SK-N-MC (cell line): ENCODE results near the gene NDUFA11.

Experiments
- DNase-seq: peaks from one replicate; pipeline ENCODE4 v3.0.0-alpha.2; 2011; ENCODE audit warnings: low read depth, low spot score
- H3K27ac ChIP-seq: fragments of 200-600 bp; sonication (generic); 2 replicates; pipeline ENCODE4 v1.5.1; 2016; ENCODE audit warnings: mixed run types
- H3K36me3 ChIP-seq: fragments of 200-600 bp; sonication (generic); 2 replicates; pipeline ENCODE4 v1.6.1; 2017; ENCODE audit warnings: antibody characterized with exemption, low read length, mixed read lengths; ENCODE audit not compliant: insufficient read depth
- H3K4me3 ChIP-seq: fragments of 200-600 bp; sonication (generic); 2 replicates; pipeline ENCODE4 v1.5.1; 2016
- H3K9ac ChIP-seq: fragments of 200-600 bp; sonication (generic); 2 replicates; pipeline ENCODE4 v1.8.0; 2017; ENCODE audit warnings: mixed run types, mixed read lengths; ENCODE audit not compliant: insufficient read length
- H3K9me3 ChIP-seq: fragments of 200-600 bp; sonication (generic); 2 replicates; pipeline ENCODE4 v1.6.1; 2017; ENCODE audit warnings: low read depth, mild to moderate bottlenecking, antibody characterized with exemption, low read length, moderate library complexity, mixed read lengths
- EZH2 ChIP-seq: fragments of 200-600 bp; sonication (generic); IDR thresholded peaks from one replicate; pipeline ENCODE4 v1.6.1; 2017; ENCODE audit warnings: antibody characterized with exemption
- FOXP2 ChIP-seq: optimal IDR thresholded peaks from 2 replicates; pipeline ENCODE3; 2011; ENCODE audit warnings: mild to moderate bottlenecking, moderate library complexity; ENCODE audit not compliant: insufficient read depth; ENCODE audit errors: extremely low read length, control extremely low read depth
- POLR2AphosphoS5 ChIP-seq: IDR thresholded peaks from 2 replicates; pipeline ENCODE4 v1.6.1; 2012; ENCODE audit warnings: mild to moderate bottlenecking, low read depth, low read length, borderline replicate concordance

NDUFA11 gene

GRCh38 chr19:5947435-5947834 lies 43.8 kb upstream of the NDUFA11 start:
- no peak overlapping the region for H3K27ac ChIP-seq
- H3K4me3 ChIP-seq = no peak overlapping the region
- DNase-seq = no peak

GRCh38 chr19:5943623-5944022 lies 40.0 kb upstream of the NDUFA11 start:
- Histone ChIP-seq H3K9ac (no peak overlapping the region), H3K4me3 (no peak overlapping the region), H3K9me3 (no peaks in the 10 kb centered on the region), H3K36me3 (peaks cover 33% of the 10 kb centered on the region), H3K27ac (0 out of 2 replicates have a peak overlapping the region, but pooled peaks have one; percentile 9)
- TF ChIP-seq POLR2AphosphoS5 (no peak), FOXP2 (no peak), EZH2 (no peak)
- DNase-seq = no peak

More at GRCh38 chr19:5947435-5947834, 43.8 kb upstream of the NDUFA11 start:
- H3K36me3 ChIP-seq = peaks cover 11% of the 10 kb centered on the region; the same call in 1 of the 2 replicates
- TF ChIP-seq POLR2AphosphoS5 (no peak), FOXP2 (no peak), EZH2 (no peak)
- no peak overlapping the region for H3K9ac ChIP-seq
- no peaks in the 10 kb centered on the region for H3K9me3 ChIP-seq

GRCh38 chr19:5943045-5943444 lies 39.5 kb upstream of the NDUFA11 start:
- TF ChIP-seq EZH2 (no peak), POLR2AphosphoS5 (no peak), FOXP2 (no peak)
- H3K4me3 ChIP-seq = no peak overlapping the region
- H3K9ac ChIP-seq = no peak overlapping the region
- no peaks in the 10 kb centered on the region for H3K9me3 ChIP-seq
- H3K27ac ChIP-seq = no peak overlapping the region
- H3K36me3 ChIP-seq = peaks cover 35% of the 10 kb centered on the region
- DNase-seq = no peak

GRCh38 chr19:5941673-5942072 lies 38.1 kb upstream of the NDUFA11 start:
- no peak for DNase-seq
- H3K4me3 ChIP-seq = no peak overlapping the region
- peaks cover 45% of the 10 kb centered on the region for H3K36me3 ChIP-seq
- no peak overlapping the region for H3K9ac ChIP-seq
- H3K9me3 ChIP-seq = no peaks in the 10 kb centered on the region
- H3K27ac ChIP-seq = no peak overlapping the region
- no peak for TF ChIP-seq POLR2AphosphoS5
- no peak for TF ChIP-seq FOXP2
- TF ChIP-seq EZH2 = no peak

GRCh38 chr19:5940260-5941208 lies 36.9 kb upstream of the NDUFA11 start:
- Histone ChIP-seq H3K9ac (no peak overlapping the region), H3K4me3 (no peak overlapping the region), H3K27ac (no peak overlapping the region), H3K9me3 (no peaks in the 10 kb centered on the region), H3K36me3 (peaks cover 39% of the 10 kb centered on the region)
- TF ChIP-seq POLR2AphosphoS5 = no peak
- TF ChIP-seq EZH2 = no peak
- no peak for TF ChIP-seq FOXP2
- no peak for DNase-seq

GRCh38 chr19:5937550-5937949 lies 34.0 kb upstream of the NDUFA11 start:
- H3K9ac ChIP-seq = no peak overlapping the region
- DNase-seq = no peak
- TF ChIP-seq POLR2AphosphoS5 (no peak), FOXP2 (no peak), EZH2 (no peak)
- H3K9me3 ChIP-seq = no peaks in the 10 kb centered on the region
- peaks cover 42% of the 10 kb centered on the region for H3K36me3 ChIP-seq
- H3K27ac ChIP-seq = no peak overlapping the region
- no peak overlapping the region for H3K4me3 ChIP-seq

GRCh38 chr19:5936292-5936592 lies 32.7 kb upstream of the NDUFA11 start:
- DNase-seq = no peak
- H3K27ac ChIP-seq = no peak overlapping the region
- no peak for TF ChIP-seq EZH2
- TF ChIP-seq POLR2AphosphoS5 = no peak
- TF ChIP-seq FOXP2 = no peak
- H3K36me3 ChIP-seq = peaks cover 41% of the 10 kb centered on the region
- no peak overlapping the region for H3K9ac ChIP-seq
- H3K9me3 ChIP-seq = no peaks in the 10 kb centered on the region
- H3K4me3 ChIP-seq = no peak overlapping the region

- DNase-seq = no peak
- Histone ChIP-seq H3K27ac (peak overlapping the region; percentile 48; the same call in 1 of the 2 replicates), H3K36me3 (peaks cover 41% of the 10 kb centered on the region), H3K9ac (no peak overlapping the region), H3K4me3 (peak overlapping the region; percentile 24), H3K9me3 (no peaks in the 10 kb centered on the region)
- no peak for TF ChIP-seq EZH2
- TF ChIP-seq FOXP2 = no peak
- no peak for TF ChIP-seq POLR2AphosphoS5
Measured at GRCh38 chr19:5935473-5936291, 32.1 kb upstream of the NDUFA11 start.
